Psoas muscle (tissue), 8 donors: ENCODE data around the gene ZNF69. TPM values are rescaled to one million over a fixed set of nuclear protein-coding genes. Genes with fewer than 3 reads are reported as not detected.
"Not testable (repeated sequence)": the region's sequence is repeated elsewhere in the genome, so short reads cannot be mapped to it uniquely, and the experiment has no call there.

Experiments used
- ATAC-seq, 4 donors: fragments of 200-7000 bp; cut with Tn5 transposase; one replicate each; pipeline ENCODE4 v1.9.1; 2020; ENCODE audit warnings: moderate library complexity in 3 of 4, mild to moderate bottlenecking in 2 of 4
- DNase-seq, 2 donors: peaks; one replicate each; pipeline ENCODE4 v3.0.0-alpha.2; 2020
- H3K27ac ChIP-seq: fragments of 200-600 bp; one replicate; pipeline ENCODE4 v1.8.0; 2022
- H3K27me3 ChIP-seq, 3 donors: fragments of 200-600 bp in 1 of 3; one replicate each; pipeline versions ENCODE4 v1.6.1 to v1.8.0; 2013 to 2022; ENCODE audit warnings: low read length in 2 of 3, mild to moderate bottlenecking in 2 of 3, moderate library complexity in 1 of 3; ENCODE audit not compliant: insufficient read depth in 3 of 3
- H3K36me3 ChIP-seq, 2 donors: fragments of 200-600 bp in 1 of 2; one replicate each; pipeline versions ENCODE4 v1.6.1 to v1.8.0; 2013 to 2022; ENCODE audit warnings: low read depth in 1 of 2, mild to moderate bottlenecking in 1 of 2, moderate library complexity in 1 of 2; ENCODE audit not compliant: insufficient read depth in 1 of 2
- H3K4me1 ChIP-seq: fragments of 200-600 bp; one replicate; pipeline ENCODE4 v1.8.0; 2022
- H3K4me3 ChIP-seq: fragments of 200-600 bp; one replicate; pipeline ENCODE4 v1.8.0; 2022; ENCODE audit warnings: mild to moderate bottlenecking
- H3K9me3 ChIP-seq: fragments of 200-600 bp; one replicate; pipeline ENCODE4 v1.8.0; 2022
- CTCF ChIP-seq: fragments of 200-600 bp; IDR thresholded peaks from one replicate; pipeline ENCODE4 v1.8.0; 2022; ENCODE audit warnings: antibody characterized with exemption
- WGBS, 3 donors: extraction: QIAGEN DNeasy Blood & Tissue Kit; methylation state at CpG; one replicate each; pipeline versions ENCODE4 v1.1.6 to v1.1.7; 2013; 5-methylcytosine and 5-hydroxymethylcytosine counted together
- intact Hi-C, 2 donors: fragments of 100-400 bp; cut with DNase I; formaldehyde crosslinking; loops; one replicate each; pipeline versions ENCODE4 v1.11.0 to v1.14.2; 2022
- polyA plus RNA-seq, 3 donors: library from polyadenylated mRNA; stranded (reverse); fragments of 200-250 nt; gene quantifications; one replicate each; pipeline ENCODE4 v1.2.3, GENCODE V29; 2013
- total RNA-seq, 4 donors: library from RNA; stranded (reverse); fragmentation: NEBNext Ultra II Directional in 2 of 4; extraction: Animal tissue kit (Norgen Biotek cat#: 25700) in 2 of 4; gene quantifications; one replicate each; pipeline versions ENCODE4 v1.2.1 to v1.2.4, GENCODE V29; 2021 to 2023
- donor health status: healthy with polysubstance abuse.
- donor health status: DM: no; HTN: no; CAD: no; lungs with moderate emphysema.
- donor health status: Bipolar disorder and iron deficiency.
- donor health status: healthy.
- donor health status: DM: yes; HTN: yes; CAD: no.
- donor health status: DM: no; HTN: no; CAD: no.
- donor health status: DM: no; HTN: no; CAD: no.
- donor health status: DM: yes; HTN: yes; CAD: no.

ZNF69 gene
- total and polyA plus RNA-seq, 7 donors: 0.34 to 3.4 (median 1.2) TPM

GRCh38 chr19:11848594-11849469, 38.8 kb upstream of the ZNF69 start, which contains the start of gene ZNF439:
ZNF439 (plus strand) TSS chr19:11848726; CDS start chr19:11848868, 142 bp downstream.
- ATAC-seq: peak; percentile 80 to 92 (median 85)
- intact Hi-C loops: no loop called here
- H3K27me3 ChIP-seq: peaks cover 0 to 30% (median 0%) of the 10 kb centered on the region in 3 donors

GRCh38 chr19:11850289-11850688, 37.3 kb upstream of the ZNF69 start:
- H3K4me1 ChIP-seq, H3K36me3 ChIP-seq, intact Hi-C loops, DNase-seq, H3K4me3 ChIP-seq, ATAC-seq, H3K27ac ChIP-seq, H3K9me3 ChIP-seq: not testable (repeated sequence)
- 75 to 94% (median 78%) methylated on average over 4 of the region's 4 CpGs for WGBS, 3 donors
- H3K27me3 ChIP-seq: peaks cover 0 to 30% (median 0%) of the 10 kb centered on the region in 3 donors

More at GRCh38 chr19:11848594-11849469, 38.8 kb upstream of the ZNF69 start, which contains the start of gene ZNF439:
- WGBS, 3 donors: 1 to 2% (median 2%) methylated on average over 57 to 59 of the region's 59 CpGs
- H3K4me3 ChIP-seq: peak within 1 kb of the TSS; percentile 66
- DNase-seq: peak; percentile 89
- H3K9me3 ChIP-seq: no peaks in the 10 kb centered on the region
- H3K36me3 ChIP-seq: peaks cover 0 to 1% of the 10 kb centered on the region in 2 donors
- H3K27ac ChIP-seq: no peak within 1 kb of the TSS
- no peak for TF ChIP-seq CTCF
- H3K4me1 ChIP-seq: no peaks in the 10 kb centered on the region

- DNase-seq: no peak
- no peak overlapping the region for H3K4me3 ChIP-seq
- intact Hi-C loops: no loop called here
- H3K27ac ChIP-seq: no peak overlapping the region
- 74 to 94% (median 83%) methylated on average over 3 of the region's 3 CpGs for WGBS, 3 donors
- H3K36me3 ChIP-seq: peaks cover 0 to 2% of the 10 kb centered on the region in 2 donors
- no peak for ATAC-seq
- no peak for TF ChIP-seq CTCF
- H3K9me3 ChIP-seq: no peaks in the 10 kb centered on the region
- H3K27me3 ChIP-seq: peaks cover 0 to 16% (median 0%) of the 10 kb centered on the region in 3 donors
- no peaks in the 10 kb centered on the region for H3K4me1 ChIP-seq
Observed at GRCh38 chr19:11853358-11853757, 34.2 kb upstream of the ZNF69 start.

GRCh38 chr19:11856596-11857250, 30.9 kb upstream of the ZNF69 start:
- intact Hi-C loops: no loop called here
- H3K36me3 ChIP-seq: peaks cover 0 to 2% of the 10 kb centered on the region in 2 donors
- WGBS, 3 donors: 91 to 94% (median 92%) methylated on average over 12 of the region's 12 CpGs
- no peaks in the 10 kb centered on the region for H3K4me1 ChIP-seq
- no peak for DNase-seq
- no peak for TF ChIP-seq CTCF
- peaks cover 0 to 2% (median 0%) of the 10 kb centered on the region in 3 donors for H3K27me3 ChIP-seq
- no peak for ATAC-seq
- H3K27ac ChIP-seq: no peak overlapping the region
- H3K9me3 ChIP-seq: no peaks in the 10 kb centered on the region
- H3K4me3 ChIP-seq: no peak overlapping the region

- H3K9me3 ChIP-seq: no peaks in the 10 kb centered on the region
- ATAC-seq: no peak
Observed at GRCh38 chr19:11860721-11861120, 26.9 kb upstream of the ZNF69 start.

More at GRCh38 chr19:11860721-11861120, 26.9 kb upstream of the ZNF69 start:
- no peaks in the 10 kb centered on the region for H3K4me1 ChIP-seq
- TF ChIP-seq CTCF: no peak
- no peak overlapping the region for H3K27ac ChIP-seq
- intact Hi-C loops: no loop called here
- DNase-seq: no peak
- no peaks in the 10 kb centered on the region for H3K27me3 ChIP-seq
- no peak overlapping the region for H3K4me3 ChIP-seq
- 95 to 97% (median 96%) methylated on average over 7 of the region's 7 CpGs for WGBS, 3 donors
- H3K36me3 ChIP-seq: no peaks in the 10 kb centered on the region
